Adrenal gland (tissue), 12 donors: ENCODE measurements around the gene CDKL1. TPM values are rescaled to one million over a fixed set of nuclear protein-coding genes. Genes with fewer than 3 reads are reported as not detected.

Experiments
- DNase-seq, 7 donors: peaks; one replicate each; pipeline ENCODE4 v3.0.0-alpha.2; 2019 to 2020
- H3K27ac ChIP-seq, 5 donors: fragments of 200-600 bp; sonication (generic) in 4 of 5; 1 replicate in 3 of 5; 2 replicates in 2 of 5; pipeline versions ENCODE4 v1.5.1 to v1.8.0; 2016 to 2020; ENCODE audit warnings: mild to moderate bottlenecking in 1 of 5
- H3K27me3 ChIP-seq: fragments of 200-600 bp; 2 replicates; pipeline ENCODE4 v1.8.0; 2021
- H3K36me3 ChIP-seq, 2 donors: fragments of 200-600 bp; replicated peaks in 1 of 2; 1 replicate in 1 of 2; 2 replicates in 1 of 2; pipeline versions ENCODE4 v1.5.1 to v1.8.0; 2018 to 2022
- H3K4me1 ChIP-seq, 2 donors: fragments of 200-600 bp; replicated peaks in 1 of 2; 1 replicate in 1 of 2; 2 replicates in 1 of 2; pipeline versions ENCODE4 v1.5.1 to v1.8.0; 2018 to 2021
- H3K4me3 ChIP-seq, 4 donors: fragments of 200-600 bp; sonication (generic) in 3 of 4; one replicate each; pipeline ENCODE4 v1.5.1; 2016 to 2018
- H3K9me3 ChIP-seq, 3 donors: fragments of 200-600 bp; sonication (generic) in 1 of 3; replicated peaks in 1 of 3; 1 replicate in 2 of 3; 2 replicates in 1 of 3; pipeline versions ENCODE4 v1.5.1 to v1.8.0; 2016 to 2021
- CTCF ChIP-seq, 6 experiments: fragments of 450-650 bp in 4 of 6; fragments of 200-600 bp in 2 of 6; sonication (generic) in 1 of 6; IDR thresholded peaks; 1 replicate in 5 of 6; 2 replicates in 1 of 6; pipeline versions ENCODE4 v1.5.1 to v1.8.0; 2016 to 2021; ENCODE audit warnings: antibody characterized with exemption in 6 of 6, mild to moderate bottlenecking in 2 of 6, moderate library complexity in 1 of 6
- POLR2A ChIP-seq, 2 donors: fragments of 450-650 bp; IDR thresholded peaks; one replicate each; pipeline ENCODE4 v1.6.1; 2017; ENCODE audit warnings: antibody characterized with exemption in 2 of 2, mild to moderate bottlenecking in 2 of 2, moderate library complexity in 1 of 2
- WGBS, 4 donors: extraction: QIAGEN DNeasy Blood & Tissue Kit in 2 of 4; methylation state at CpG; one replicate each; pipeline versions ENCODE4 v1.1.5 to v1.1.7; 2013 to 2017; 5-methylcytosine and 5-hydroxymethylcytosine counted together
- intact Hi-C, 2 donors: fragments of 100-400 bp; cut with DNase I; formaldehyde crosslinking; loops; one replicate each; pipeline versions ENCODE4 v1.14.1 to v1.15.0; 2022 to 2023
- polyA plus RNA-seq, 3 donors: library from polyadenylated mRNA; stranded (reverse); fragments of 200-250 nt in 2 of 3; fragments of 350-450 nt in 1 of 3; fragmentation: Illumina TruSeq in 1 of 3; extraction: RNeasy Lipid Tissue Mini Kit (QIAGEN cat#74804) in 1 of 3; gene quantifications; one replicate each; pipeline ENCODE4 v1.2.3, GENCODE V29; 2013 to 2014
- total RNA-seq, 9 donors: library from RNA; depleted of rRNA in 4 of 9; stranded (reverse); fragments of >200 nt in 4 of 9; fragments of 120-200 nt in 1 of 9; fragmentation: NEBNext Ultra II Directional in 1 of 9; extraction: Animal tissue kit (Norgen Biotek cat#: 25700) in 1 of 9; gene quantifications; one replicate each; pipeline versions ENCODE4 v1.1.0 to v1.2.4, GENCODE V29; 2013 to 2023
- donor health status: healthy with polysubstance abuse.
- donor health status: Bipolar disorder and iron deficiency.
- donor health status: DM: yes; HTN: yes; CAD: no.
- donor health status: DM: no; HTN: no; CAD: no.
- donor health status: DM: no; HTN: no; CAD: no.
- donor health status: DM: yes; HTN: yes; CAD: no.

The CDKL1 gene
- total and polyA plus RNA-seq, 12 donors, result 1.5 to 17.2 (median 7.6) TPM

GRCh38 chr14:50360851-50361250 lies 35.8 kb downstream of the CDKL1 start:
- DNase-seq, result no peak
- H3K27ac ChIP-seq, result no peak overlapping the region
- no peaks in the 10 kb centered on the region for H3K27me3 ChIP-seq
- no peaks in the 10 kb centered on the region for H3K36me3 ChIP-seq
- 79 to 86% (median 81%) methylated on average over 2 of the region's 2 CpGs for WGBS, 4 donors
- H3K4me1 ChIP-seq, result peaks cover 14% of the 10 kb centered on the region in 2 donors
- intact Hi-C loops, result no loop called here
- no peaks in the 10 kb centered on the region for H3K9me3 ChIP-seq
- no peak overlapping the region for H3K4me3 ChIP-seq
- TF ChIP-seq CTCF (IDR thresholded peaks at IDR 0.05) (no peak), POLR2A (IDR thresholded peaks at IDR 0.05) (no peak)

- intact Hi-C loops, result no loop called here
- Histone ChIP-seq H3K36me3 (no peaks in the 10 kb centered on the region), H3K27ac (no peak overlapping the region), H3K27me3 (no peaks in the 10 kb centered on the region), H3K4me3 (no peak overlapping the region), H3K9me3 (no peaks in the 10 kb centered on the region), H3K4me1 (peaks cover 14% of the 10 kb centered on the region in 2 donors)
- WGBS, 4 donors, result 93 to 97% (median 96%) methylated on average over 3 of the region's 3 CpGs
- TF ChIP-seq POLR2A (IDR thresholded peaks at IDR 0.05) (no peak), CTCF (IDR thresholded peaks at IDR 0.05) (no peak)
- no peak for DNase-seq
These were observed 36.6 kb downstream of the CDKL1 start for GRCh38 chr14:50360093-50360492.

- TF ChIP-seq CTCF (IDR thresholded peaks at IDR 0.05) (no peak), POLR2A (IDR thresholded peaks at IDR 0.05) (no peak)
- Histone ChIP-seq H3K27ac (no peak overlapping the region), H3K4me1 (peaks cover 14% of the 10 kb centered on the region in 2 donors), H3K36me3 (no peaks in the 10 kb centered on the region), H3K4me3 (no peak overlapping the region), H3K27me3 (no peaks in the 10 kb centered on the region), H3K9me3 (no peaks in the 10 kb centered on the region)
- intact Hi-C loops, result loop anchor here in 1 of 2 donors (5.0 kb wide), 1 partner anchor 33 kb away; no protein-coding TSS in a partner anchor
- 87 to 99% (median 90%) methylated on average over 5 of the region's 5 CpGs for WGBS, 4 donors
- no peak for DNase-seq
These were observed 37.0 kb downstream of the CDKL1 start for GRCh38 chr14:50359631-50360030.

GRCh38 chr14:50357753-50358395 lies 38.8 kb downstream of the CDKL1 start:
- TF ChIP-seq POLR2A (IDR thresholded peaks at IDR 0.05) (no peak), CTCF (IDR thresholded peaks at IDR 0.05) (no peak)
- Histone ChIP-seq H3K4me1 (peaks cover 0 to 1% of the 10 kb centered on the region in 2 donors), H3K27me3 (no peaks in the 10 kb centered on the region), H3K27ac (no peak overlapping the region), H3K36me3 (no peaks in the 10 kb centered on the region), H3K4me3 (no peak overlapping the region), H3K9me3 (no peaks in the 10 kb centered on the region)
- intact Hi-C loops, result loop anchor here in 1 of 2 donors (5.0 kb wide), 1 partner anchor 34 kb away; no protein-coding TSS in a partner anchor
- no peak for DNase-seq
- WGBS, 4 donors, result 93 to 99% (median 96%) methylated on average over 4 of the region's 4 CpGs
